Activated CD8-positive, alpha-beta memory T cell treated with anti-CD3 and anti-CD28 coated beads for 24 hours (primary cell): Measurements from ENCODE around the gene PIAS1.
"Not testable (repeated sequence)": the region's sequence is repeated elsewhere in the genome, so short reads cannot be mapped to it uniquely, and the experiment has no call there.

ENCODE experiments used
- DNase-seq: peaks from one replicate; pipeline ENCODE4 v3.0.0-alpha.2; 2020

The PIAS1 gene

DNA sequence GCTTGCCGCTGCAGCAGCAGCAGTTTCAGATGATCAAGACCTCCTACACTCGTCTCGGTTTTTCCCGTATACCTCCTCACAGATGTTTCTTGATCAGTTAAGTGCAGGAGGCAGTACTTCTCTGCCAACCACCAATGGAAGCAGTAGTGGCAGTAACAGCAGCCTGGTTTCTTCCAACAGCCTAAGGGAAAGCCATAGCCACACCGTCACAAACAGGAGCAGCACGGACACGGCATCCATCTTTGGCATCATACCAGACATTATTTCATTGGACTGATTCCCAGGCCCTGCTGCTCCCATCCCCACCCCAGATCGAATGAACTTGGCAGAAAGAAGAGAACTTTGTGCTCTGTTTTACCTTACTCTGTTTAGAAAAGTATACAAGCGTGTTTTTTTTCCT lies 133.4 kb downstream of the PIAS1 start:
- no peak for DNase-seq

DNA sequence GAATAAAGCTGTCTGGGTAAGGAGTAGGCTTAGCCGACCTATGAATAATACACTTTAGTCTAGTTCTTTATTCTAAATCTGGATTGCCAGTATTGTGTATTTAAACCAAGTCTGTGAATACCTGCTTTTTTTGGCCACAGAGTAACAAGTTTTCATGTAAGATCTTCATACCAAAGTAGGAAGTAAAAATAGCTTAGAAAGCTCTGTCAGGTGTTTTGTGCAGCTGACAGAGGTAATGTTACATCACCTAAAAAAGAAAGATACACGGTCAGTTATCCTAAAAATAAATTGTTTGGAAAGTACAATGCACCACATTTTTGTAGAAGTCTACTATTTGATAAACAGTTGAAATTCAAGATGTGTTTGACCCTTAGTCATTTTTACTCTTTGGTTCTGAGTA lies 134.5 kb downstream of the PIAS1 start:
- no peak for DNase-seq

DNA sequence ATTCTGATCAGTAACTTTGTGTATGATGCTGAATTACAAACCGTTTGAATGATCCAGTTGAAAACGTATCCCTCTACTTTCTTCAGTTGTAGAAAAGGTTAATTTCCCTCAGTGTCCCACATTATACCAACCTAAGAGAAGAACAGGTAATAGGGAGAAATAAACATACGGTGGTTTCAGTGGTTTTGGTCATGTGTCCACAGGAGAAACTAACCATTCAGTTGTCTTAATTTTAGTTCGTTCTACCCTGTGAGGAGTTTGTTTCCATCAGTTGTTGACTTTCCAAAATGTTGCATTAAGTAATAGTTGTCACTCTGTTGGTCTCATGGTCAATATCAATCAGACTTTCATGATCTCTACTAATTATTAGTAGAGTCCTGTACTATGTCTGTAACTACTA lies 135.9 kb downstream of the PIAS1 start:
- no peak for DNase-seq

DNA sequence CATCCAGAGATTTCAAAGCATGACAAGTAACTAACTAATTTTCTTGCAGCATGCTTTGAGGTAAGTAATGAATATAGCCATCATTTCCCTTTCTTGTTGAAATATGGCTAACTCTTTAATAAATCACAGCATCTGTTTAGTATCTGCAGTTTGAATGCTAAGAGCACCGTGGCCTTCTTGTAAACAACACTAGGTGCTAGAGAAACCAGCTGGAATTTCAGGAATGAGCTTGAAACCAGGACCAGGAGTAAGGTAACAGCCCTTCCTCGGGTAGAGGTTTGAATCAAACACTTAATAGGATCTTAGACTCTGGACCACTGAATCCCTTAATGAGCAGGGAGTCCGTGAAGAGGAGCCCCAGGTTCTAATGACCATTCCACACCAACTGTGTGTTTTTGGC lies 137.4 kb downstream of the PIAS1 start:
- no peak for DNase-seq

DNA sequence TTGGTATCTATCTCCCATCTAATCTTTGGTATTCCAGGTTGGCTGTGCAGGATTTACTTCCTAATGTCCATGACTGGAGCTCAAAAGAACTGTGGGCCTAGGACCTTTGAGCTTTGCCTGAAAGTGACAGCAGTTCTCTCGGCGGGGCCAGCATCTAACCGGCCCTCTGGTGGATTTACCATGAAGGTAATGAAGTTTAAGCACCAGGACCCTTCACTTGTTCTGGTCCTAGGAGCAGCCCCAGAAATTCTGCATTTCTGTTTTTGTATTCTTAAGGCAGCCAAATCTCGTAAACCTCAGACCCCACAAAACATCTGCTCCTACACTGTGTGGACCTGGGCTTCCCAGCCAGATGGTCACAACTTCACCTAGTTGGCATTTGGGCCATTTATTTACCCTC lies 138.0 kb downstream of the PIAS1 start:
- DNase-seq, result peak; percentile 56

DNA sequence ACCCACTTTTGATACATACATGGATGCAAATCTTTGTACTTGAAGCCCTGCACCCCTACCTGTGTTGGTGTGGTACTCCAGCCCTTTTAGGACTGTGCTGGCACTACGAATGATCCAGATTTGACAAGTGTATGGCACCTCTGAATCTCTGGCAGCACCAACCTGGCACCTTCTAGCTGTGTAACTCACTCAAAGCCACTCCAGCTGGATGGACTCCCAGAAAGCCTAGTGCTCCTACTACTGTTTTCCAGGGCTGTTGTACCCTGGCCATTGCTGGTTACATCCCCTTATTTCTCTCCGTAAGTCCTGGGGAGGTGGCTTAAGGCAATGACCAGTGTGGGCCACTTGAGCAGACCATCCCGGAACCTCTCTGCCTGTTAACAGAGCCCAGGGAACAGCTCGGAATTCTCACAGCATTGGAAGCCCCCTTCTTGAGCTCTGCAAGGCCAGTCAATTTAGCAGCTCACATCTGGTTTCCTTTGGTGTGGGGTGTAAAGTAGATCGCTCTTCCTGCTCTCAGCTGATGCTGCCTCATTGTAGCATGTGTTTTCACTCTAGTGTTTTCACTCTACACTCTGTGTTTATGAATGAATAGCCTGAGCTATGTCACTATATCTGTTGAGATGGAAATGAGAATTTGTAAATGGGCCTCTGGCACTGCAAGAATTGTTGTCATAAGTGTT lies 138.8 kb downstream of the PIAS1 start:
- DNase-seq, result no peak

DNA sequence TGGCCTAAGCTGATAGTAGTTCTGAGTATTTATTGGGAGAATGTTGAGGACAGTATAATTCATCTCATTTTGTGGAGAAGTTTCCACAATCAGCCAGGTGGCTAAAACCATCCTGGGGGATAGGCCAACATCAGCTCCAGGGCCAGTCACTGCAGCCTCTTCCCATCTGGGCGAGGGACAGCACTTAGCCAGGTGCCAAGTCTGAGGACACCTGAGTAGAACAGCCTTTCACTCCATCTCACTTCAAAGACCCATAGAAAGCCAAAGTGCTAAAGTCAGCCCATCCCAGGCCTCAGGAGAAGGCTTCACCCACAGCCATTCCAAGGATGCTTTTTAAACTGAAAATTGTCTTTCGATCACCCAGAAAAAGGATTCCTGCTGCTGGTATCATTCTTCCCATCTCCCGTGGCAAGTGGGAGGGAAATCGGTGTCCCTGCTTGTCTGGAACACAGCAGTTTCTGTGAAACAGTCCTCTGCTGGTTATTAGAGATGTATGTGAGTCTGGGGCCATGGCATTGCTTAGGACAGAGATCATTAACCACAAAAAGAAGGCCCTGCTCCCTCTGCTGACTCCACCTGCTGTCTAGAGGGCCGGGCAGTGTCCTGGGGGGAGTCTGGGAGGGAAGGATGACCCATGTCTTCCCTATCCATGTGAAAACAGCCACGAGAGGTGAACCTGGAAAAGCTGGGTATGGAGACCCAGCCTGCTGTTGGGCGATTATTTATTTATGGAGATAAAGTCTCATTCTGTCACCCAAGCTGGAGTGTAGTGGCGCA lies 141.4 kb downstream of the PIAS1 start:
- DNase-seq, result no peak

DNA sequence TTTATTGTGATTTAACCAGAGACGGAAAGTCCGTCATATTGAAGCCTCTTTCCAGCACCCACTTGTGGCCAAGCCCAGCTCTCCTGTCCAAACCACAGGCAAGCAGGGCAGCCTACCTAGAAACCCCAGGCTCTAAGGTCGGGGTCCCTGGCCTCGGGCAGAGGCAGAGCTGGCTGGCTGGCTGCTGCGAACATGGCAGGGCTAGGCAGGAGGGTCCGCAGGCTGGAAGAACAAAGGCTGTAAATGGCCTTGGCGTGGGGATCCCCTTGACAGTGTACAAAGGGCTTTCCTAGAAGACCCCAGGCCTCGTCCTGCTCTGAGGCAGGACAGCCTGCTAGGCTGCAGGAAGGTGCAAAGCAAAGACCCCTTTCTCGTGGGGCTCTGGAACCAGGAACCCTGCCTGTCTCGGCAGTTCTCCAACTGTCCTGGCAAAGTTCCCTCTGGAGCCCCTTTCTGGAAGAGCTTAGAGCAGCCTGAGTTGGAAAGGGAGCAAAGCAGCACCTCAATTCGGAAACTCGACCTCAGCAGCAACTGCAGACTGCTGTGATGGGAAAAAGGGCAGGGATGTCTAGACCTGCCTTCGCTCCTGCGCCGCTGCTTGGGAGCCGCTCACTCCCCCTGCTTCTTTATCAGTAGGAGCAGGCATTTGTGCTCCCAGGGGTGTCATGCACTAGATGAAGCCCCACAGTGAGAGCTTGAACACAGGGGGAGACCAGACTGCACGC lies 142.5 kb downstream of the PIAS1 start:
- no peak for DNase-seq

DNA sequence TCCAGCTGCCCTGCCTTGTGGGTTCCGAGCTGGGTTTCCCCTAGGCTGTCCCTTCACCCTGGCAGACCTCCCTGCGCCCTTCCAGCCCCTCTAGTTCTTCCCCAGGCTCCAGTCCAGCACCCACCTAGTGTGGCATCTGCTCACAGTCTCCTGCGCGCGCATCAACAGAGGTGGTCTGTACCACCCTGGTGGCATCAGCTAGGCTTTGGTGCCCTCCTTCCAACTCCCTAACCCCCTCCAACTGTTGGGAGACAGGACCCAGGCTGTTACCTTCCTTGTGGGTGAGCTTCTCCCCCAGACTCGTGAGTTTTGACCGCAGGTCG lies 143.0 kb downstream of the PIAS1 start:
- DNase-seq, result no peak

DNA sequence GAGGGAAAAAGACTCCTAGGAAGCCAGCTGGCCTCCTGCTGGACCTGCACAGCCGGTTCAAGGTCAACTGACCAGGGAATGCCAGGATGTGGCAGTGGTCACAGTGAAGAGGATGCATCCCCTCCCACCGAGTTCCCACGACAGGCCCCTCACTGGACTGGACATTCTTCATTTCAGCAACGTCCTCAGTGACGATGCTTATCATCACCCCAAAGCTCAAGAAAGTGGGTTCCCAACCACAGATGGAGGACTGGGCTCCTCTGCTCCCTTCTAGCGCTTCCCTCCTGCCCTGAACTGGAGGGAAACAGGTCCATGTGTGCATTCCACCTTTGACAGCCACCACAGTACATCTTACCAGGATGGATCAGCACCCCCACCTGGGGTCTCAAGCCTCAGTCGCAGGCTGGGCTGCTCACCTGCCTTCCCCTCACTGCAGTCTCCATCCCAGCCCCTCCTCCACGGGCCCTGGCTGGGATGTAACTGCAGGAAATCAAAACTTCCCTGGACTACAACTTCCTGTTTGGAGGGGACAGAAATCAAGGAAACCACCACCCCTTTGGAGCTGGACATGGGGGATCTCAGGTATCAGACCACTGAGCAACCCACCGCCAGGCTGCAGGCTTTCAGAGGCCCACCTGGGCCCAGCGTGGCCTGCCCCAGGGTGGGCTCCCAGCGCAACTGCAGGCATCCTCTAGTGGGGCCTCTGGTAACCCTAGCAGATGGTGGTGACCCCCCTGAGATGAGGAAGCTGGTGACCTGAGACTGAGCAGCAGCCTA lies 143.7 kb downstream of the PIAS1 start:
- no peak for DNase-seq

DNA sequence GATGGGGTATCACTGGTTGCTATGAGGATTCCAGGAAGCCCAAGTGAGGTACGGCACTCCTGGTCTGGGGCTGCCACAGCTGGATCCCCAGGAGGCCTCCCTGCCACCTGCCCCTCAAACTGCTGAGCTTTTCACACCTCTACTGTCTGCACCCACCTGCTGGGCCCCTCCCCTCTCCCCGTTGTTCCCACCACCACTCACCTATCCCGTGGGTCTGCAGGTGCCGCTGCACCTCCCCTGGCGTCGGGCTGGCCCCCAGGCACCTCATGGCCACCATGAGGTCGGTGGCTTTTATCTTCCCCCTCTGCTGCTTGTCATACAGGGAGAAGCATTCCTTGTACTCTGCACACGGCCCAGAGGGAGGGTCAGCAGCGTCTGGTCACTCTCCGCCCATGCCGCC lies 145.2 kb downstream of the PIAS1 start:
- DNase-seq, result no peak

DNA sequence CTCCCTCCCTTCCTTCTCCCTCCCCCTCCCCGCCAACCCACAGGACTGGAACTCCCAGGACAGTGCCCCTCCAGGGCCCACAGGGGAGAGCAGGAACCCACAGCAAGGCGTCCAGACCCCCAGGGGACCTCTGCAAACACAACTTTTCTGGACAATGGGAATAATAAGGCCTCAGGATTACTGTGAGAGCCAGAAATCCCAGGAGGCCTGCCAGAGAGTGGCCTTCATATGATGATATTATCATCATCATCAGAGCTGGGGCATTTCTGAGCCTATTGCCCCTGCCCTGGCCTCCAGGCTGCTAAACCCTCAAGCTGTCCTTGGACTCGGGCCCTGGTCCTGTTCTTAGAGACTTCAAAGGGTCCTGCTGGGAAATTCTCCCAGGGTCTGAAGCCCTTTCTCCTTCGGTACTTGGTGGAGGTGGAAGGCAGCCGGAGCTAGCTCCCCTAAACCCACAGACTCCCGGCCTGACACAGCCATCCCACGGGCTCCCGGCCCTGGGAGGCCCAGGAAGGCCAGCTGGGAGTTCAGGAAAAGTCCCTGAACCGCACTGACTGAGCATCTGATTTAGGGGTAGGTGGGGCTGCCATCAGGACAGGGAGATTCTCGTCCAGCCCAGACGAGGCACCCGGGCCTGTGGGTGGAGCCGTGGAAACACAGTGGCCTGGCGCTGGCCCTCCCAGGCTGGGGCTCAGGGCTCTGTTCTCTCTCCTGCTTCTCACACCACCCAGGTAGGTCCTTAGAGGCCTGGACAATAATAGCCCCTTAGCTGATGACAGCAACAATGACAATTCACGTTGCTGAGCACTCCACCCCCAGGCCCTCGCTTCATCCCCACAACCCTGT lies 146.1 kb downstream of the PIAS1 start:
- no peak for DNase-seq

DNA sequence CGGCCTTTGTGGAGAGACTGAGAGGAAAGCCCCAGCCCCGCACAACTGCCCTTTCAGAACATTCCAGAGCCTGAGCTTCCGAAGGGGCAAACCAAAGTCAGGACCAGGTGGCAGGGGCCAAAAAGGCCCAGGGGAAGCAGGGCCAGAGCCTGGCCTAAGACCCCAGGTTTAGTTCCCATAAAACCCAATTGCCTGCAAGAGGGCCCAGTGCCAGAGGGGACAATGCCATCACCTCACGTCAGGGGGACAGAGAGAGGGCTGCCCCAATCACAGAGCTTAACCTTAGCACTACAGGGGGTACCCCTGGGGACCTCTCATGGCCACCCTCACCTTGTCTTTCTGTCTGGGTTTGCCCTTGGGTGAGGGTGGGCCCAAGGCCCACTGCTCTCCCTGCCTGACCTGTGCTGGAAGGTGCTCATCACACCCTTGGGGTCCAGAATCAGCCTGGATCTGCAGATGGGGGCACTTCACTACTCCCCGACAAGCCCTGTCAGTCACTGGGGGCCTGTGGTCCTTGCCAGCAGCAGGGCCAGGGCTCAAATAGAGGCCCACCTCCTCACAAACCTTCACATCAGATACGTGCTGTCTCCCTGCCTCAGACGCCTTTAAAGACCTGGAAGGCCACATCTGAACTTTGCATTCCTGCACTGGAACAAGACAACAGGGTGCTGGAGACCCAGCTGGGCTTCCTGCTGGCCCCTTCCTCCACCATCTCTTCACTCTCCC lies 147.2 kb downstream of the PIAS1 start:
- no peak for DNase-seq

DNA sequence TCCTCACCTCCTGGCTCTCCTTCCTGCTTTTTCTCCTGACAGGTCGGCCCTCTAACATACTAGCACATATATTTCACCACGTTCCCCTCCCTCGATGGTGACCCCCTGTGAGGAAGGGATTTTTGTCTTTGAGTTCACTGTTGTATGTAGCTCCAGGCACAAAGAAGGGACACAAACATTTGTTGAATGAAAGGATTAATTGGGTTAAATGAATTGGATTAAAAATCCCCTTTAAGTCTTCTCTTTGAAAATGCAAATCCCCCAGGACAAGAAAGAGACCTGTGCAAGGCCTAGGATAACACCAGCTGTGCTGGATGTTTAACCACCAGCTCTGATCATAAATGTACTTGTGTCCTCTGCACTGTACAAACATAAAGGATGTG lies 147.8 kb downstream of the PIAS1 start:
- no peak for DNase-seq

DNA sequence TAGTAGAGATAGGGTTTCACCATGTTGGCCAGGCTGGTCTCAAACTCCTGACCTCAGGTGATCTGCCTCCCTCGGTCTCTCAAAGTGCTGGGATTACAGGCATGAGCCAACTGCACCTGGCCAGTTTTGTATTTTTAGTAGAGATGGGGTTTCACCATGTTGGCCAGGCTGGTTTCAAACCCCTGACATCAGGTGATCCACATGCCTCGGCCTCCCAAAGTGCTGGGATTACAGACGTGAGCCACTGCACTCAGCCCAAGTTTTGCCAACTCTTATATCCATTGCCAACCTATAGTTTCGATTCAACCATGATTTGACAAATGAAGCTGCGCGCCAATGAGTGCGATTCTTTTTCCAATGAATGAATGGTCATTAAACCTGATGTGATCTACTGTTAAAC lies 148.9 kb downstream of the PIAS1 start:
- DNase-seq, result not testable (repeated sequence)

DNA sequence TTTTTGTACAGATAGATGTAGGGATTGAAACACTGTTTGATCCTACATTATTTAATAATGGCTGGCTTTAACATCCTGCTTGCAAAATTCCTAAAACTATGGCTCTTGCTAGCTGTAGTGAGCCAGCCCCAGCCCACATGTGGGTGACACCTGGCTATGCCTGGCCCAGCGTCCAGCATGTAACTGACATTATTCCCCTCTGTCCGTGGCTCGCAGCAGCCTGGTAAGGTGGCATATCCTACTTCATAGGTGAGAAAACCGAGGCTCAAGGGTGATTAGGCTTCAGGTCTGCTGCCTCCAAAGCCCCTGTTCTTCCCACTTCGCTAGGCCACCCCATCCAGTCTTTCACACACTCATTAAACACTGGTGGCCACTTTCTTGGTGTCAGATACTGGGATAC lies 149.4 kb downstream of the PIAS1 start:
- no peak for DNase-seq

DNA sequence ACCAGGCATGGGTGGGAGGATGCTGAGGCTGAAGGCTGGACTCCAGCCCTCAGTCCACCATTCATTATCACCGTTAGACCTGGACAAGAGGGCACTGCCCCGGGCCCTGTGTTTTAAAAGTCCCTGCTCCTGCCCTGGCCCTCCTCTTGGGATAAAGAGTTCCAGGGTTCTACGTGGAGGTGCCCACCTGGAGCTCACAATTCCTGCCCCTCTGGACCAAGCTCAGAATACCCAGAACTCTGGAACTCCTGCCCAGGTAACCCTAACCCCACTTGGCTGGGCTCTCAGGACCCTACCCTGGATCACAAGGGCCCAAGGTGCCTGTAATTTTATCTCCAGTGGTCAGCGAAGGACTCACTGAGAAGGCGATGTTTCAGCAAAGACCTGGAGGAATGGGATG lies 149.8 kb downstream of the PIAS1 start:
- no peak for DNase-seq

DNA sequence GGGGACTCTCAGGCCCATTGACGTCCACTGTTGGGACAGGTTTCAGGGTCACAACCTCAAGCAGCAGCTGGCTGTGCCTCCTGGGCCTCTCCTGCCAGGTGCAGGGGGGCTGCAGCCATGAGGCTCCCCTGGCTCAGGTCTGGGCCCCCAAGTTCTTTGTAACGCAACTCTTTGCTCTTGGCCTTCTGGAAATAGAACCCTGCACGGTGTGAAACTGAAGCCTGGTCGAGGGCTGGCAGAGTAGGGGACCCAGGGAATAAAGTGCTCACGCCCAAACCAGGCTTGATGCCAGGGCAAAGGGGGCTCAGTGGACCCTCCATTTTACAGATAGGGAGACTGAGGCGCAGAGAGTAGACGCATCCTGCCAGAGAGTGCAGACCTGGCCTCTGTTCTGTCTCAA lies 150.2 kb downstream of the PIAS1 start:
- no peak for DNase-seq

DNA sequence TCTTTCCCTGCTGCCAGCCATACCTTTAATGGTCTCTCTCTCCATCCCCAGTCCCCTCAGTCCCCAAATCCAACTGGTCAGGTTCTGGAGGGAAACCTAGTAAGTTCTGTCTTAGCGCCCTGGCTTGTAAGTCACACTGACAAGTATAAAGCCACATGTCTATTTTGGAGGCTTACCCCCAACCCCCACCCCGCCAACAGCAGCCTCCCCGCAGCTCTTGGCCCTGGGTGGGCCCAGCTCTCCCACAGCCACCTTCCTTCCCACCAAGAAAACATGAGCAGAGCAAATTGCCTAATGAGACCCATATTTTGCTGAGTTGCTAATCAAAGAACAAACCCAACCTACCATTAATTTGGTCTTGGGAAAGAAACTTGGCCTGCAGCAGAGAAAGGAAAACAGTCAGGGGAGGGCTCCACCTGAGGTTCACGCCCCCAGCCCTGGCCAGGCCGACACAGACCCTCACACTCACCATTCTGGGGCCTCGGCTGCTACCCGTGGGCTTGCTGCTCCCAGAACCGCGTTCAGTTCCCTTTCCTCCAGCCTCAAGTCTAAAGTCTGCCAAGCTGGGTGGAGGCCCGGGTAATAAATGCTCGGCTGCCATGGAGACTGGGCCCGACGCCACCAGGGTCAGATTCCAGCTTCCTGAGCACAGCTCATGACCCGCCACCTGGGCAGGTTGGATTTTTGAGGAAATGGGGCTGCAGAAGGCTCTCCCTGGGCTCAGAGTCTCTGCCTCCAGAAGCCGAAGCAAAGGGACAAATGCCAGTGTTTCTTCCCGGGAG lies 150.9 kb downstream of the PIAS1 start, which contains the start of gene CALML4:
Gene CALML4 (minus strand): TSS at position 557 of the 782 bp plus-strand sequence. CDS start 85 bp downstream, at position 472.
- no peak for DNase-seq

DNA sequence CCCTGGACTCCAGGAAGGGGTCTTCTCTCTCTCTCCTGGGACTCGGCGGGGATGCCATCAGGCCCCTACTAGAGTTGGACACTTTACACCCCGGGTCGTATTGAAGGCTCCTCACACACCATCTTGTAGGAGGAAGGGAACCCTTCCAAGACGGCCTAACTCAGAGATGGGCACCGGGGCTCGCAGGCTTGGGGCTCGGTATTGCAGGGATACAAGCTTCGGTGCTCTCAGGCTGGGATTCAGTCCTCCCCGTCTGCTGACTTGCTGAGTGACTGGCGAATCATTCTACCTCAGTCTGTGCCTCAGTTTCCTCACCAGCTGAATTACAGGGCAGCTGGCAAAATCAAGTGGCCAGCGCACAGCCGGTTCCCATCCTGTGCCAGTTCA lies 151.4 kb downstream of the PIAS1 start:
- peak; percentile 49 for DNase-seq
